Measurements from ENCODE around the gene SPEF2. TPM values are rescaled to one million over a fixed set of nuclear protein-coding genes. Genes with fewer than 3 reads are reported as not detected.

SPEF2 gene
- total and polyA plus RNA-seq, 10 of the 15 experiments (the other 5 are each of a cell fraction or from before 2014, with no cell fraction given) = 0.03 to 2.0 (median 0.07) TPM; not detected in 3

DNA sequence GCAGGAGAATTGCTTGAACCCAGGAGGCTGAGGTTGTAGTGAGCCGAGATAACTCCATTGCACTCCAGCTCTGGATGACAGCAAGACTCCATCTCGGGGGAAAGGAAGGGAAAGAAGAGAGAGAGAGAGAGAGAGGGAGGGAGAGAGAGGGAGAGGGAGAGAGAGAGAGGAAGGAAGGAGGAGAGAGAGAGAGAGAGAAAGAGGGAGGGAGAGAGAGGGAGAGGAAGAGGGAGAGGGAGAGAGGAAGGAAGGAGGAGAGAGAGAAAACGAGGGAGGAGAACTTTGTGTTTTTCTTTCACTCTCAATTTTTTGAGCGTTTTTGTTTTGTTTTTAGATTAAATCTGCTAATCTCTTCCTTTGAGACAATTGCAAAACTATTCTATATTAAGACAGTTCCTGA, 46.9 kb downstream of the SPEF2 start:
- FAIRE-seq (no peak), ATAC-seq (no peak), DNase-seq (ENCODE audit: low read depth, low spot score) (no peak)
- H2AFZ ChIP-seq (ENCODE audit: control insufficient read depth, low read depth, low read length) = no peak overlapping the region
- ChIA-PET CTCF (interaction anchor here (0.6 to 1.2 kb wide), 3 partner anchors 37 to 262 kb away, joined by 3 to 4 read pairs (median 3); no protein-coding TSS in a partner anchor), SMC1A (ENCODE audit: uncharacterized antibody, unreplicated experiment) (interaction anchor here (0.6 kb wide), 1 partner anchor 44 kb away, joined by 3 read pairs; no protein-coding TSS in a partner anchor), POLR2A (no interaction called here), RAD21 (ENCODE audit: unreplicated experiment) (no interaction called here)
- no peak overlapping the region for H3K27ac ChIP-seq (ENCODE audit: control insufficient read depth, insufficient read depth)
- no peaks in the 10 kb centered on the region for H3K9me3 ChIP-seq (replicated peaks; ENCODE audit: control insufficient read depth, insufficient read depth, low read length)
- H3K9ac ChIP-seq (ENCODE audit: control insufficient read depth, insufficient read depth, low read length) = no peak overlapping the region
- 1% methylated on average over 4 of the region's 4 CpGs for WGBS (ENCODE audit: insufficient coverage, insufficient replicate concordance, low lambda C conversion rate, missing lambda C conversion rate)
- in situ Hi-C loops (cut with MboI) (no loop called here), intact Hi-C loops (cut with micrococcal nuclease; ENCODE audit: unreplicated experiment) (no loop called here)
- no peaks in the 10 kb centered on the region for H3K79me2 ChIP-seq (ENCODE audit: control insufficient read depth, insufficient read depth, low read length)
- H4K20me1 ChIP-seq (ENCODE audit: control insufficient read depth, insufficient read depth) = no peaks in the 10 kb centered on the region
- BruUV-seq (replicated peaks) = no TSS peak
- no peaks in the 10 kb centered on the region for H3K27me3 ChIP-seq (replicated peaks in 1 of 2; ENCODE audit: control insufficient read depth in 2 of 2, insufficient read depth in 2 of 2, low read length in 1 of 2)
- H3K36me3 ChIP-seq (ENCODE audit: control insufficient read depth in 2 of 2, insufficient read depth in 2 of 2, low read length in 1 of 2) = no peaks in the 10 kb centered on the region
- no peaks in the 10 kb centered on the region for H3K4me1 ChIP-seq (ENCODE audit: control insufficient read depth, insufficient read depth, low read length)
- no peak overlapping the region for H3K4me3 ChIP-seq
- H3K4me2 ChIP-seq (ENCODE audit: control insufficient read depth, insufficient read depth) = no peak overlapping the region
- TF ChIP-seq RB1 (IDR thresholded peaks at IDR 0.05; ENCODE audit: borderline replicate concordance) = no peak
- TF ChIP-seq, protein P1, sequence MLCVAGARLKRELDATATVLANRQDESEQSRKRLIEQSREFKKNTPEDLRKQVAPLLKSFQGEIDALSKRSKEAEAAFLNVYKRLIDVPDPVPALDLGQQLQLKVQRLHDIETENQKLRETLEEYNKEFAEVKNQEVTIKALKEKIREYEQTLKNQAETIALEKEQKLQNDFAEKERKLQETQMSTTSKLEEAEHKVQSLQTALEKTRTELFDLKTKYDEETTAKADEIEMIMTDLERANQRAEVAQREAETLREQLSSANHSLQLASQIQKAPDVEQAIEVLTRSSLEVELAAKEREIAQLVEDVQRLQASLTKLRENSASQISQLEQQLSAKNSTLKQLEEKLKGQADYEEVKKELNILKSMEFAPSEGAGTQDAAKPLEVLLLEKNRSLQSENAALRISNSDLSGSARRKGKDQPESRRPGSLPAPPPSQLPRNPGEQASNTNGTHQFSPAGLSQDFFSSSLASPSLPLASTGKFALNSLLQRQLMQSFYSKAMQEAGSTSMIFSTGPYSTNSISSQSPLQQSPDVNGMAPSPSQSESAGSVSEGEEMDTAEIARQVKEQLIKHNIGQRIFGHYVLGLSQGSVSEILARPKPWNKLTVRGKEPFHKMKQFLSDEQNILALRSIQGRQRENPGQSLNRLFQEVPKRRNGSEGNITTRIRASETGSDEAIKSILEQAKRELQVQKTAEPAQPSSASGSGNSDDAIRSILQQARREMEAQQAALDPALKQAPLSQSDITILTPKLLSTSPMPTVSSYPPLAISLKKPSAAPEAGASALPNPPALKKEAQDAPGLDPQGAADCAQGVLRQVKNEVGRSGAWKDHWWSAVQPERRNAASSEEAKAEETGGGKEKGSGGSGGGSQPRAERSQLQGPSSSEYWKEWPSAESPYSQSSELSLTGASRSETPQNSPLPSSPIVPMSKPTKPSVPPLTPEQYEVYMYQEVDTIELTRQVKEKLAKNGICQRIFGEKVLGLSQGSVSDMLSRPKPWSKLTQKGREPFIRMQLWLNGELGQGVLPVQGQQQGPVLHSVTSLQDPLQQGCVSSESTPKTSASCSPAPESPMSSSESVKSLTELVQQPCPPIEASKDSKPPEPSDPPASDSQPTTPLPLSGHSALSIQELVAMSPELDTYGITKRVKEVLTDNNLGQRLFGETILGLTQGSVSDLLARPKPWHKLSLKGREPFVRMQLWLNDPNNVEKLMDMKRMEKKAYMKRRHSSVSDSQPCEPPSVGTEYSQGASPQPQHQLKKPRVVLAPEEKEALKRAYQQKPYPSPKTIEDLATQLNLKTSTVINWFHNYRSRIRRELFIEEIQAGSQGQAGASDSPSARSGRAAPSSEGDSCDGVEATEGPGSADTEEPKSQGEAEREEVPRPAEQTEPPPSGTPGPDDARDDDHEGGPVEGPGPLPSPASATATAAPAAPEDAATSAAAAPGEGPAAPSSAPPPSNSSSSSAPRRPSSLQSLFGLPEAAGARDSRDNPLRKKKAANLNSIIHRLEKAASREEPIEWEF (IDR thresholded peaks at IDR 0.05; ENCODE audit: insufficient replicate concordance, low read depth, low read length) = no peak
- no peak for TF ChIP-seq HCFC1 (IDR thresholded peaks at IDR 0.05; ENCODE audit: low read length)
- TF ChIP-seq, protein P2, sequence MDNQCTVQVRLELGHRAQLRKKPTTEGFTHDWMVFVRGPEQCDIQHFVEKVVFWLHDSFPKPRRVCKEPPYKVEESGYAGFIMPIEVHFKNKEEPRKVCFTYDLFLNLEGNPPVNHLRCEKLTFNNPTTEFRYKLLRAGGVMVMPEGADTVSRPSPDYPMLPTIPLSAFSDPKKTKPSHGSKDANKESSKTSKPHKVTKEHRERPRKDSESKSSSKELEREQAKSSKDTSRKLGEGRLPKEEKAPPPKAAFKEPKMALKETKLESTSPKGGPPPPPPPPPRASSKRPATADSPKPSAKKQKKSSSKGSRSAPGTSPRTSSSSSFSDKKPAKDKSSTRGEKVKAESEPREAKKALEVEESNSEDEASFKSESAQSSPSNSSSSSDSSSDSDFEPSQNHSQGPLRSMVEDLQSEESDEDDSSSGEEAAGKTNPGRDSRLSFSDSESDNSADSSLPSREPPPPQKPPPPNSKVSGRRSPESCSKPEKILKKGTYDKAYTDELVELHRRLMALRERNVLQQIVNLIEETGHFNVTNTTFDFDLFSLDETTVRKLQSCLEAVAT (IDR thresholded peaks at IDR 0.05) = no peak
- TF ChIP-seq ZBED1 (IDR thresholded peaks at IDR 0.05; ENCODE audit: borderline replicate concordance) = no peak
- no peak for TF ChIP-seq NBN (IDR thresholded peaks at IDR 0.05)
- no peak for TF ChIP-seq SREBF1 (IDR thresholded peaks at IDR 0.05; ENCODE audit: low read length)
- TF ChIP-seq MEF2A (IDR thresholded peaks at IDR 0.05; ENCODE audit: insufficient read depth, low read depth, low read length) = no peak
- no peak for TF ChIP-seq MYB (IDR thresholded peaks at IDR 0.05; ENCODE audit: borderline replicate concordance, low read depth, low read length)
- TF ChIP-seq IKZF2 (IDR thresholded peaks at IDR 0.05) = no peak
- no peak for TF ChIP-seq POLR2A (IDR thresholded peaks at IDR 0.05; ENCODE audit: low read depth, low read length)
- TF ChIP-seq LARP7 (IDR thresholded peaks at IDR 0.05) = no peak
- TF ChIP-seq TCF3 (IDR thresholded peaks at IDR 0.05; ENCODE audit: borderline replicate concordance, insufficient read depth, low read depth, low read length) = no peak
- TF ChIP-seq SRF (IDR thresholded peaks at IDR 0.05; ENCODE audit: low read depth in 2 of 2, low read length in 2 of 2) = no peak
- TF ChIP-seq, protein P3, sequence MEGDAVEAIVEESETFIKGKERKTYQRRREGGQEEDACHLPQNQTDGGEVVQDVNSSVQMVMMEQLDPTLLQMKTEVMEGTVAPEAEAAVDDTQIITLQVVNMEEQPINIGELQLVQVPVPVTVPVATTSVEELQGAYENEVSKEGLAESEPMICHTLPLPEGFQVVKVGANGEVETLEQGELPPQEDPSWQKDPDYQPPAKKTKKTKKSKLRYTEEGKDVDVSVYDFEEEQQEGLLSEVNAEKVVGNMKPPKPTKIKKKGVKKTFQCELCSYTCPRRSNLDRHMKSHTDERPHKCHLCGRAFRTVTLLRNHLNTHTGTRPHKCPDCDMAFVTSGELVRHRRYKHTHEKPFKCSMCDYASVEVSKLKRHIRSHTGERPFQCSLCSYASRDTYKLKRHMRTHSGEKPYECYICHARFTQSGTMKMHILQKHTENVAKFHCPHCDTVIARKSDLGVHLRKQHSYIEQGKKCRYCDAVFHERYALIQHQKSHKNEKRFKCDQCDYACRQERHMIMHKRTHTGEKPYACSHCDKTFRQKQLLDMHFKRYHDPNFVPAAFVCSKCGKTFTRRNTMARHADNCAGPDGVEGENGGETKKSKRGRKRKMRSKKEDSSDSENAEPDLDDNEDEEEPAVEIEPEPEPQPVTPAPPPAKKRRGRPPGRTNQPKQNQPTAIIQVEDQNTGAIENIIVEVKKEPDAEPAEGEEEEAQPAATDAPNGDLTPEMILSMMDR (IDR thresholded peaks at IDR 0.05 in 2 of 3, conservative IDR thresholded peaks at IDR 0.05 in 1 of 3; ENCODE audit: control insufficient read depth in 2 of 3, extremely low read depth in 1 of 3, insufficient read depth in 1 of 3, low read depth in 3 of 3, low read length in 3 of 3) = no peak
